T-helper 1 cell treated with Interleukin-12 subunit alpha and Interleukin-12 subunit beta and Interleukin-4 antibody, amounts not matched to agents 30 μg/mL and 1 μg/mL, for 36 hours (primary cell): Measurements from ENCODE around the gene LTBR.
"Not testable (repeated sequence)": the region's sequence is repeated elsewhere in the genome, so short reads cannot be mapped to it uniquely, and the experiment has no call there.

Source experiments
- H3K27ac Mint-ChIP-seq: one replicate; pipeline ENCODE4 v1.8.0; 2021; ENCODE audit warnings: mild to moderate bottlenecking, mixed read lengths
- H3K27me3 Mint-ChIP-seq: one replicate; pipeline ENCODE4 v1.8.0; 2021; ENCODE audit warnings: low read depth, mixed read lengths
- H3K36me3 Mint-ChIP-seq: one replicate; pipeline ENCODE4 v1.8.0; 2021; ENCODE audit warnings: low read depth, mixed read lengths
- H3K4me1 Mint-ChIP-seq: one replicate; pipeline ENCODE4 v1.8.0; 2021; ENCODE audit warnings: low read depth, mixed read lengths
- H3K4me3 Mint-ChIP-seq: one replicate; pipeline ENCODE4 v1.8.0; 2021; ENCODE audit warnings: mild to moderate bottlenecking, moderate library complexity, mixed read lengths
- H3K9me3 Mint-ChIP-seq: one replicate; pipeline ENCODE4 v1.8.0; 2021; ENCODE audit warnings: mixed read lengths

The LTBR gene

GRCh38 chr12:6342140-6342889, 41.6 kb upstream of the LTBR start:
- peaks cover 40% of the 10 kb centered on the region for H3K4me1 Mint-ChIP-seq
- no peaks in the 10 kb centered on the region for H3K27me3 Mint-ChIP-seq
- no peaks in the 10 kb centered on the region for H3K9me3 Mint-ChIP-seq
- peaks cover 5% of the 10 kb centered on the region for H3K36me3 Mint-ChIP-seq
- no peak overlapping the region for H3K4me3 Mint-ChIP-seq
- peak overlapping the region; percentile 85 for H3K27ac Mint-ChIP-seq

- H3K36me3 Mint-ChIP-seq, result peaks cover 4% of the 10 kb centered on the region
- H3K4me1 Mint-ChIP-seq, result peaks cover 44% of the 10 kb centered on the region
- no peak overlapping the region for H3K4me3 Mint-ChIP-seq
These were observed 40.4 kb upstream of the LTBR start for GRCh38 chr12:6343518-6343917.

GRCh38 chr12:6344101-6344660, 39.8 kb upstream of the LTBR start:
- not testable (repeated sequence) for H3K9me3 Mint-ChIP-seq, H3K27ac Mint-ChIP-seq, H3K27me3 Mint-ChIP-seq, H3K36me3 Mint-ChIP-seq, H3K4me3 Mint-ChIP-seq
- peaks cover 46% of the 10 kb centered on the region for H3K4me1 Mint-ChIP-seq

More at GRCh38 chr12:6343518-6343917, 40.4 kb upstream of the LTBR start:
- H3K27ac Mint-ChIP-seq, result peak overlapping the region; percentile 16
- H3K9me3 Mint-ChIP-seq, result no peaks in the 10 kb centered on the region
- no peaks in the 10 kb centered on the region for H3K27me3 Mint-ChIP-seq

- H3K4me1 Mint-ChIP-seq, result peaks cover 46% of the 10 kb centered on the region
- H3K27ac Mint-ChIP-seq, result peak overlapping the region; percentile 75
- H3K36me3 Mint-ChIP-seq, result peaks cover 4% of the 10 kb centered on the region
These were observed 38.5 kb upstream of the LTBR start for GRCh38 chr12:6345319-6346091.

GRCh38 chr12:6346235-6346832, 37.6 kb upstream of the LTBR start:
- Mint-ChIP-seq H3K4me3 (peak overlapping the region; percentile 5), H3K27me3 (no peaks in the 10 kb centered on the region), H3K36me3 (peaks cover 3% of the 10 kb centered on the region), H3K4me1 (peaks cover 46% of the 10 kb centered on the region), H3K27ac (no peak overlapping the region), H3K9me3 (no peaks in the 10 kb centered on the region)

More at GRCh38 chr12:6345319-6346091, 38.5 kb upstream of the LTBR start:
- H3K27me3 Mint-ChIP-seq, result no peaks in the 10 kb centered on the region
- no peaks in the 10 kb centered on the region for H3K9me3 Mint-ChIP-seq
- H3K4me3 Mint-ChIP-seq, result peak overlapping the region; percentile 21

GRCh38 chr12:6346942-6347341, 37.0 kb upstream of the LTBR start:
- H3K27ac Mint-ChIP-seq, result peak overlapping the region; percentile 1
- no peaks in the 10 kb centered on the region for H3K9me3 Mint-ChIP-seq
- H3K4me3 Mint-ChIP-seq, result peak overlapping the region; percentile 36
- peaks cover 2% of the 10 kb centered on the region for H3K36me3 Mint-ChIP-seq
- peaks cover 43% of the 10 kb centered on the region for H3K4me1 Mint-ChIP-seq
- no peaks in the 10 kb centered on the region for H3K27me3 Mint-ChIP-seq

- H3K27me3 Mint-ChIP-seq, result no peaks in the 10 kb centered on the region
- H3K36me3 Mint-ChIP-seq, result peaks cover 2% of the 10 kb centered on the region
These were observed 36.3 kb upstream of the LTBR start for GRCh38 chr12:6347367-6348338.

GRCh38 chr12:6351622-6352021, 32.3 kb upstream of the LTBR start:
- Mint-ChIP-seq H3K27me3 (peaks cover 9% of the 10 kb centered on the region), H3K36me3 (peaks cover 2% of the 10 kb centered on the region)

More at GRCh38 chr12:6347367-6348338, 36.3 kb upstream of the LTBR start:
- H3K9me3 Mint-ChIP-seq, result no peaks in the 10 kb centered on the region
- no peak overlapping the region for H3K27ac Mint-ChIP-seq
- peaks cover 36% of the 10 kb centered on the region for H3K4me1 Mint-ChIP-seq
- H3K4me3 Mint-ChIP-seq, result no peak overlapping the region

GRCh38 chr12:6352193-6353173, 31.5 kb upstream of the LTBR start:
- Mint-ChIP-seq H3K27ac (no peak overlapping the region), H3K4me3 (no peak overlapping the region), H3K27me3 (peaks cover 13% of the 10 kb centered on the region), H3K9me3 (no peaks in the 10 kb centered on the region), H3K4me1 (peaks cover 9% of the 10 kb centered on the region), H3K36me3 (no peaks in the 10 kb centered on the region)

More at GRCh38 chr12:6351622-6352021, 32.3 kb upstream of the LTBR start:
- Mint-ChIP-seq H3K4me1 (peaks cover 17% of the 10 kb centered on the region), H3K9me3 (no peaks in the 10 kb centered on the region), H3K4me3 (no peak overlapping the region), H3K27ac (no peak overlapping the region)

- Mint-ChIP-seq H3K4me3 (no peak overlapping the region), H3K27ac (no peak overlapping the region), H3K9me3 (no peaks in the 10 kb centered on the region), H3K36me3 (no peaks in the 10 kb centered on the region), H3K4me1 (peaks cover 5% of the 10 kb centered on the region), H3K27me3 (peaks cover 13% of the 10 kb centered on the region)
These were observed 29.2 kb upstream of the LTBR start for GRCh38 chr12:6354495-6355393.

- Mint-ChIP-seq H3K27me3 (peaks cover 13% of the 10 kb centered on the region), H3K9me3 (no peaks in the 10 kb centered on the region), H3K27ac (no peak overlapping the region), H3K4me1 (peaks cover 11% of the 10 kb centered on the region), H3K36me3 (no peaks in the 10 kb centered on the region), H3K4me3 (no peak overlapping the region)
These were observed 28.2 kb upstream of the LTBR start for GRCh38 chr12:6355491-6356373.
